ENCODE measurements around the gene DNAH2.
A peak's percentile ranks its signal among the peaks of the same experiment; 100 is the strongest.
"Not testable (repeated sequence)": the region's sequence is repeated elsewhere in the genome, so short reads cannot be mapped to it uniquely, and the experiment has no call there.

The DNAH2 gene

DNA sequence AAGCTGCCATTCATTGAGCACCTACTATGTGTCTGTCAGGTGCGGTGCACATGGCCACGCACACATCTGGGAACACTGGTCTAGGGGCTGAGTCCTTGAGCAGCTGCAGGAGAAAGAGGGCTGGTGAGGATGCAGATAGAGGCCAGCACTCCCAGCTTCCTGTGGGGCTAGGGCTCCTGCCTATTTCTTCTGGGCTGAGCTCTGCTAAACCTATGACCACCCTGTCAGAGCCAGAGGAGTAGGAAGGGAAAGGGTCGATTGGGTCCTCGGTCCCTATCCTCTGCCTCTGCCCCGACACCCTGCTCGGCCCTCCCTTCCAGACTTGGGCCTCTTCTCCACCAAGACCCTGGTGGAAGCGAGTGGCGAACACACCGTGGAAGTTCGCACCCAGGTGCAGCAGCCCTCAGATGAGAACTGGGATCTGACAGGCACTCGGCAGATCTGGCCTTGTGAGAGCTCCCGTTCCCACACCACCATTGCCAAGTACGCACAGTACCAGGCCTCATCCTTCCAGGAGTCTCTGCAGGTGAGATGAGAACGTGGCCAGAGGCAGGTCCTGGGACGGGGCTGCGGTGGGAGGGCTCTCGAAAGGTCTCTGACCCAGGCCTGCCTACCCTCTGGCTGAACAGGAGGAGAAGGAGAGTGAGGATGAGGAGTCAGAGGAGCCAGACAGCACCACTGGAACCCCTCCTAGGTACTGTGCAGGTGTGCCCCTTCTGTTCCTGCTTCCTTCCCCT, 133.3 kb downstream of the DNAH2 start:
- DNase-seq (ENCODE audit: low spot score), result no peak

DNA sequence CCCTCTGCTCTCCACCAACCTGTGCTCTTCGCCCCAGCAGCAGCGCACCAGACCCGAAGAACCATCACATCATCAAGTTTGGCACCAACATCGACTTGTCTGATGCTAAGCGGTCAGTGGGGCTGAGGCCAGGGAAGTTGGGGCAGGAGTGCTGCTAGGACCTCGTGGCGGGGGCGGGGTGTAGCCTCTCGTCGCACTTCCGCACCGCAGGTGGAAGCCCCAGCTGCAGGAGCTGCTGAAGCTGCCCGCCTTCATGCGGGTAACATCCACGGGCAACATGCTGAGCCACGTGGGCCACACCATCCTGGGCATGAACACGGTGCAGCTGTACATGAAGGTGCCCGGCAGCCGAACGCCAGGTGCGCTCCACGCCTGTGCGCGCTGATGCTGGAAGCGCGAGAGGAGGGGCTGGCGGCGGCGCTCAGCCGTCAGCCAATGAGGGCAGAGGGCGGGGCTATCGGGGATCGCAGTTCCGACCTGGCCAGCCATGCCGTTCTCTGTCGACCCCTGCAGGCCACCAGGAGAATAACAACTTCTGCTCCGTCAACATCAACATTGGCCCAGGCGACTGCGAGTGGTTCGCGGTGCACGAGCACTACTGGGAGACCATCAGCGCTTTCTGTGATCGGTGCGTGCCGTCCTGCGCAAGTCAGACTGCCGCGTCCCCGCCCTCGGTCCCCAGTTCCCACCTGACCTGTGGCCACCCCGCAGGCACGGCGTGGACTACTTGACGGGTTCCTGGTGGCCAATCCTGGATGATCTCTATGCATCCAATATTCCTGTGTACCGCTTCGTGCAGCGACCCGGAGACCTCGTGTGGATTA, 134.1 kb downstream of the DNAH2 start:
- DNase-seq (ENCODE audit: low spot score), result peak; percentile 90

GRCh38 chr17:7852262-7852670, 134.7 kb downstream of the DNAH2 start:
- DNase-seq (ENCODE audit: low spot score), result no peak

GRCh38 chr17:7852919-7853690, 135.6 kb downstream of the DNAH2 start:
- DNase-seq (ENCODE audit: low spot score), result no peak

- DNase-seq (ENCODE audit: low spot score), result no peak
These were observed 136.1 kb downstream of the DNAH2 start for GRCh38 chr17:7853691-7854038.

GRCh38 chr17:7854078-7854777, 136.7 kb downstream of the DNAH2 start:
- no peak for DNase-seq (ENCODE audit: low spot score)

GRCh38 chr17:7854851-7855659, 137.5 kb downstream of the DNAH2 start, which contains the start of gene TMEM88:
TMEM88 (plus strand) TSS chr17:7855066; CDS start chr17:7855075, 9 bp downstream.
- no peak for DNase-seq (ENCODE audit: low spot score)

GRCh38 chr17:7855660-7856010, 138.1 kb downstream of the DNAH2 start:
- DNase-seq (ENCODE audit: low spot score), result no peak

DNA sequence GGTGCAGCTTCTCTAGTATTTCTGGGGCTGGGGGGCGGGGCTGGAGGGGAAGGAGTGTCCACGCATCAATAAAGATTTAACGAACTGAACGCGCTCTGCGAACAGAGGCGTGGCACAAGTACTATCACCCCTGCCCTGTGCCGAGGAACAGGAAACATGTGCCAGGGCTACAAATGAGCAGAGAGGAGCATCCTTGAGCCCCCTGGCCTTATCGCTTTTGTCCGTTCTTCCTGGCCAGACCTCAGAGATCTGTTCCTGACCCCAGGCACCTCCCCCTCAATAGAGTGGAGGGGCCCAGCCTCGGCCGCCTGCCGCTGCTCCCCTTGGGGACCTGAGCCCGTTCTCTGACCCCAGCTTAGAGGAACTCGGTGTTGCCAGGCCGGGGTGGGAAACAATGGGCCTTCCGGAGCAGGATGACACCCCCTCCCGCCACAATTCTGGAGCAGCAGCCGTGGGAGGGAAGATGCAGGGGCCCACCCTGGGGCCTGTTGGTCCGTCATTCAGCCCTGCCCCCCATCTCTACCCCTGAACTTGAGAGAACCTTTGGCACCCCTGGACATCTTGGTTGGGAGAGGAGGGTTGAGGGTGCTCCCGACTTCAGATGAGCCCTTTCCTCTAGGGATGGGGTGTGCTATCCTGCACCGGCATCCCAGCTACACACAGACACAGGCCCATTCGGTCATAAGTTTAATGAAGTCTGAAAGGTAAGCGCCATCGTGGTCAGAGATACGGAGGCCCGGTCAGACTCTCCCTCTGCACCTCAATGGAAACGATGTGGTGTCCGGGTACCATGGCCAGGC, 138.7 kb downstream of the DNAH2 start:
- DNase-seq (ENCODE audit: low spot score), result peak; percentile 31

- peak; percentile 88 for DNase-seq (ENCODE audit: low spot score)
These were observed 139.5 kb downstream of the DNAH2 start, which contains the start of gene NAA38 for GRCh38 chr17:7856811-7857712. NAA38 (minus strand) TSS chr17:7857559; CDS start chr17:7857463, 96 bp downstream.

DNA sequence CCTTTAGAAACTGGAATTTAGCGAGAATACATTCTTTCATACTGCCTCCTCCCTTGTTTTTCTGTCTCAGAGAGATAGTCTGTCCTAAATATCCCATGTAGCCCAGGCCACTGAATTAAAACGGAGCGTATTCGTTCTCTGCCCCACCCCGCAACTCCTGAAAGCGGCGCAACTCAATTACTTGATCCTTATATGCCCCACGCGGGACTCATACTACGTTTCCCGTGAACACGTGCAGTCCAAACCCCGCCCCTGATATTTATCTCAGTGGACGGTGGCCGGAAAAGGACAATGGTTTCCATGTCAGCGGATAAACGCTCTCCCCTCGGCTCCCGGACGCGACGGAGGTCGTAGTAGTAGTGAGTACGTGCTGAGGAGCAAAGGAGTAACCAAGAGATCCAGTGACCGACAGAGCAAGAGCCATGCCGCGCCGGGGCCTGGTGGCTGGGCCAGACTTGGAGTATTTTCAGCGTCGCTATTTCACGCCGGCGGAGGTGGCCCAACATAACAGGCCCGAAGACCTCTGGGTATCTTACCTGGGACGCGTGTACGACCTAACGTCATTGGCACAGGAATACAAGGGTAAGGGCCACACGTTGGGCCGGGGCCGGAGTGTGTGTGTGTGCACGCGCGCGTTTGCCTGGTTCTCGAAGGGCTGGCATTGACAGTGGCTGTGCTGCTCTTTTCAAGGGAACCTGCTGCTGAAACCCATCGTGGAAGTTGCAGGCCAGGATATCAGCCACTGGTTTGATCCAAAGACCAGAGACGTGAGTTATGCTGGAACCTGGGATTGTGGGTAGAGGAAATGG, 140.4 kb downstream of the DNAH2 start, which contains the start of gene CYB5D1:
TSS of gene CYB5D1 (plus strand) at position 291 of the 809 bp plus-strand sequence. CDS start at position 423, 132 bp downstream.
- DNase-seq (ENCODE audit: low spot score), result peak; percentile 74

GRCh38 chr17:7858522-7858810, 140.9 kb downstream of the DNAH2 start:
- peak; percentile 41 for DNase-seq (ENCODE audit: low spot score)

DNA sequence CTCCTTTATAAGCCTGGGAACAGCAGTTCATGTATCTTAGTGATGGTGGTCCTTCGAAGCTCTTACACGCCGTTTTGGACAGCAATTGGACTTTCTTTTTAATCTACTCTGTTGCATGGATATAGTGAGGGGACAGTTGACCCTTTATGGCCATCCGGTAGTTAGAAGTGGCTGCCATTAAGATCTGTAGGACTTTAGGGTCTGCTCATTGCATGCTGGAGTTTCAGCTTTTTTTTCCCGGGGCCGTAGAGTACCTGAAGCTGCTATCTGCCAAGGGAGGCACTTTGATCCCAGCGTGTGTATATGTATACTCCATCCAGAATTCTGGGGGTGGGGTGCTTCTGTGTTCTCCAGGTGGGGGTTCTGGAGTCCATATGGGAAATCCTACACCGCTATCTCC, 141.5 kb downstream of the DNAH2 start:
- DNase-seq (ENCODE audit: low spot score), result no peak

DNA sequence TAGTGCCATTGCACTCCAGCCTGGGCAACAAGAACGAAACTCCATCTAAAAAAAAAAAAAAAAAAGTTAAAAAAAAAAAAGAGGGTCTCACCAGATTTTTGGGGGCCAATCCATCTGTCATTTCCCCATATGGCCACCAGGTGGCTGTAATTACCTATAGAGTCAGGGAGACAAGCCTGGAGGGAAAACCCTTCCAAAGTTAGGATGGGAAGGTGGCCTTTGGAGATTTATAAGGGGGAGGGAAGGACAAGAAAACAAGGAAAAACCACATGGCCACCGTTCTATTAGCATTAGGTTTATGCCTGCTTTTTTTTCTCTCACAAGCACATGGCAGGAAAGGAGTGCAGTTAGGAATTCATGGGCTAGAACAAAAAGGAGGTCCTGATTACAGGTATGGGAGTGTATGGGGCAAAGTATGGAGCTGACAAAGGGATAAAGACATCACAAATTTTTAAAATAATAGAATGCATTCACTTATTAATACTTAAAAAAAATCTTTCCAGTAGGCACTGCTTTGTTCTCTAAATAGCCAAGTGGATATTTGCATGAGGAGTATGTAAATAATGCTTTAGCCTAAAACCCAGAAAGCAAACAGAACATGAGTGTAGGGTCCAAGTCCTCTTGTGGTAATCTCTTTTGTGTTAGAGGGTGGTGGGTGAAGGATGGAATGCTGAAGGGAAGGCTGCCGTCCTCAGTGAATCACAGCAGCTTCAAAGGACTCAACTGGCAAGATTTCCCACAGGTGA, 145.3 kb downstream of the DNAH2 start:
- DNase-seq (ENCODE audit: low spot score), result peak; percentile 58

DNA sequence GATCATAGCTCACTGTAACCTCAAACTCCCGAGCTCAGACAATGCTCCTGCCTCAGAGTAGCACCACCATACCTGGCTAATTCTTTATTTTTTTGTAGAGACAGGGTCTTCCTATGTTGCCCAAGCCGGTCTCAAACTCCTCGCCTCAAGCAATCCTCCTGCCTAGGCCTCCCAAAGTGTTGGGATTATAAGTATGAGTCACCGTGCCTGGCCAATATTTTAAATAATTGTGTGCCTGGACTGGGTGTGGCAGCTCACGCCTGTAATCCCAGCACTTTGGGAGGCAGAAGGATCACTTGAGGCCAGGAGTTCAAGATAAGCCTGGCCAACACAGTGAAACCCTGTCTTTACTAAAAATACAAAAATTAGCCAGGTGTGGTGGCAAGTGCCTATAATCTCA, 146.8 kb downstream of the DNAH2 start:
- not testable (repeated sequence) for DNase-seq (ENCODE audit: low spot score)

DNA sequence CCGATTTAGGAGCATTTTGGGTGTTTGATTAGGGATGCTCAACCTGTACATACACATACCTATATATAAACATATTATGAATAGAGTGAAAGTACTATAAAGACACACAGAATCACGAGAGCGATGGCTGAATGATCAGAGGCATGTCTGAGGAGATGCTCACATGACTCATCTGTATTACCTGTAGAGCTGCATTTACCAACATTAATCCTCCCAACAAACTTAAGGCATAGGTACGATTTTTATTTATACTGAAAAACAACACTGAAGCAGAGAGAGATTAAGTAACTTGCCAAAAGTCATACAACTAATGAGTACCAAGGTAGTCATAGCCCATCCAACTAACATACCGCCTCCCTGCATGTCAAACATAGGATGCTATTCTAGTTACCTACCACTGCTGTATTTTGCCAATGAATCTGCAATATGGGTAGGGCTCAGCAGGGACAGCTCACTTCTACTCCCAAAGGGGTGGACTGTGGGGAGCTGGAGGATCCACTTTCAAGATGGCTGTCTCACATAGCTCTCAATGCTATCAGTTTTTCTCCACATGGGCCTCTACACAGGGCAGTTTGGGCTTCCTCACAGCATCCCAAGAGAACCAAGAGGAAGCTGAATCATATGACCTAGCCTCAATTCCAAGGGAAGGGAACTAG, 147.6 kb downstream of the DNAH2 start:
- no peak for DNase-seq (ENCODE audit: low spot score)

DNA sequence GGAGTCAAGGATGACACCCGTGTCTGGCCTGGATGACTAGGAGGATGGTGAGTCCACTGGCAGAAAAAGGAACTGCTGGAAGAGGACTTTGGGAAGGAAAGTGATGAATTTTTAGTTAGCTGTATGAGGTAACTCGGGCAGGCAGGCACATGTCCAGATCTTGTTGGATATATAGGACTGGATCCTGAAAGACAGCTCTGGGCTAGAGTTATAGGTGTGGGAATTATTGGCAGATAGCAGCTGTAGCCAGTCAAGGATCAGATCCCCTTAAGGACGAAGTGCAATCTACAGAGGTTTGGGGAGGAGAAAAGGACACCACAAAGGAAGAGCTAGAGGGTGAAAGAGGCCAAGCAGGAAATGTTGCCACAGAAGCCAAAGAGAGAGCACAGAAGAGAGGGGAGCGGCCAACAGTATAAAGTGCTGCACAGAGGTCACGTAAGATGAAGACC, 150.4 kb downstream of the DNAH2 start:
- no peak for DNase-seq (ENCODE audit: low spot score)

All from germinal center (tissue), 1 donor.